CD4-positive, alpha-beta T cell treated with Interleukin-1 beta for 1 hour (primary cell): ENCODE results near the gene RTKN2.
"Not testable (repeated sequence)": the region's sequence is repeated elsewhere in the genome, so short reads cannot be mapped to it uniquely, and the experiment has no call there.

Experiments
- DNase-seq, 2 donors: peaks; one replicate each; pipeline ENCODE4 v3.0.0-alpha.2; 2020 to 2022

The RTKN2 gene

DNA sequence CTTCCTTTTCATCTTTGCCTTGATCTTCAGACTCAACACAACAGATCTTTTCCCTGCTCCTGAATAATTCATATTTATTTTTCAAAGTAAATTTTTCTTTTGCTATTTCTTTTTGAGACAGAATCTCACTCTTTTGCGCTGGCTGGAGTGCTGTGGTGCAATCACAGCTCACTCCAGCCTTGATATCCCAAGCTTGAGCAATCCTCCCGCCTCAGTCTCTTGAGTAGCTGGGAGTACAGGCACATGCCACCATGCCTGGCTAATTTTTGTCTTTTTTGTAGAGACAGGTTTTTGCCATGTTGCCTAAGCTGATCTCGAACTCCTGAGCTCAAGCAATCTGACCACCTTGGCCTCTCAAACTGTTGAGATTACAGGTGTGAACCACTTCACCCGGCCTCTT, 9.2 kb downstream of the RTKN2 start:
- DNase-seq, result no peak

DNA sequence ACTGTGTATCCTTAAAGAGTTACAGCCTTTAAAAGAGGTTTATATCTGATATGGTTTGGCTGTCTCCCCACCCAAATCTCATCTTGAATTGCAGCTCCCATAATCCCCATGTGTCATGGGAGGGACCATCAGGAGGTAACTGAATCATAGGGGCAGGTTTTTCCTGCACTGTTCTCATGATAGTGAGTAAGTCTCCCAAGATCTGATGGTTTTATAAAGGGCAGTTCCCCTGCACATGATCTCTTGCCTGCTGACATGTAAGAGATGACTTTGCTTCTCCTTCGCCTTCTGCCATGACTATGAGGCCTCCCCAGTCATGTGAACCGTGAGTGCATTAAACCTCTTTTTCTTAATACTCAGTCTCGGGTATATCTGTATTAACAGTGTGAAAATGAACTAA, 9.7 kb downstream of the RTKN2 start:
- no peak for DNase-seq

DNA sequence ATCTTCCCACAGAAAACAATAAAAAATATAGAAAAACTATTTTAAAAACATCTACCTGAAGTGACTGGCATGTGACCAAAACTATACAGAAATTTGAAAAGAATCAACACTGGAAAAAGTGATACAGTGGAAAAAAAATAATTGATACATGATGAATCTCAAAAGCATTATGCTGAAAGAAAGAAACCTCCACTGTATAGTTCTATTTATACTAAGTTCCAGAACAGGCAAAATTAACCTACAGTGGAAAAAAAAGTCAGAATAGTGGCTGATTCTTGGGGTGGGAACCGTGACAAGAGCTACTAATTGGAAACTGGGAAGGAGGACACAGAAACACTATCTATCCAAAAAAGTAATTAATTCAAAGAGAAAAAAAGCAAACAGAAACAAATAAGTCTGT, 14.9 kb downstream of the RTKN2 start:
- DNase-seq, result no peak

- DNase-seq, result no peak
Observed at GRCh38 chr10:62252051-62252450, 16.6 kb downstream of the RTKN2 start.

DNA sequence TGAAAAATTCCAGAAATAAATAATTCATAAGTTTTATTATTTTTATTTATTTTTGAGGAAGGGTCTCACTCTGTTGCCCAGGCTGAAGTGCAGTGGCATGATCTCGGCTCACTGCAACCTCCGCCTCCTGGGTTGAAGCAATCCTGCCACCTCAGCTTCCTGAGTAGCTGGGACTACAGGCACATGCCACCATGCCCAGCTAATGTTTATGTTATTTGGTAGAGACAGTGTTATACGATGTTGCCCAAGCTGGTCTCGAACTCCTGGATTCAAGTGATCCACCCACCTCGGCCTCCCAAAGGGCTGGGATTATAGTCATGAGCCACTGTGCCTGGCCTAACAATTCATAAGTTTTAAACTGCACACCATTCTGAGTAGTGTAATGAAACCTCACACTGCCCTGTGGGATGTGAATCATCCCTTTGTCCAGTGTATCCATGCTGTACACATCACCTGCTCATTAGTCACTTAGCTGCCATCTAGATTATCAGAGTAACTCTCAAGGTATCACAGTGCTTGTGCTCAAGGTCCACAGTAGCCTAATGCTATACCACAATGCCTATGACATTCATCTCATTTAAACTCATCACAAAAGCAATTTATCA, 17.9 kb downstream of the RTKN2 start:
- no peak for DNase-seq

DNA sequence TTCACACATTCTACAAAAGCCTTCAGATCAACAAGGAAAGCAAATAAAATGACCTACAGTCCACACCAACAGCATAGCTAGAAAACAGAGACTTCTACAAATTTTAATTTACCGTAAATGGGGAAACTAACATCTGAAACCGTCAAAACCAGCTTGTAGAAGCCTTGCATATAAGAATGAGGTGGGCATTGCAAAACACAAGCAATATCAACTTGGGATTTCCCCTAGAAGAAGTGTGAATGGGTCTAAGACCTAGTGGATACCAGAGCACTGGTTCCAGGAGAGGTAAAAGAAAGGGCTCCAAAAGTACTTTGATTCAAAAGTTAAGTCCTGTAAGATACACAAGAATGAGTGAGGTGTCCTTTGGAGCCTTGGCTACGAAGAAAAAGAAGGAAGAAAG, 18.7 kb downstream of the RTKN2 start:
- no peak for DNase-seq

DNA sequence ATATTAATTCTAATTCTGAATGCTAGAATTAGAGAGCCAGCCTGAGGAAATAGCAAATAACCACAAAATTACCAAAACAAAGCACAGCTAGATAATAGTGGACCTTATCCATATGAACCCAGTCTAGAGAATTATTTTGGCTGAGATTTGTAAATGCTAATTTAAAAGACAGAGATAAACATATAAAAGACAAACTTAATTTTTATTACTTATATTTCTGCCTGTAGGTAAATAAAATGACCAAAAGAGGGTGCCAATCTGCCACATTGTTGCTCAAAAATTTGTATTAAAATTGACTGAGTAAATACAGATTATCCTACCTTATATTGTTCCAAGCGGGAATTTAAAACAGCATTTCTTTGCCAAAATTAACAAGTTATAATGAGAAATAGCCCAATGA, 20.2 kb downstream of the RTKN2 start:
- DNase-seq, result no peak

DNA sequence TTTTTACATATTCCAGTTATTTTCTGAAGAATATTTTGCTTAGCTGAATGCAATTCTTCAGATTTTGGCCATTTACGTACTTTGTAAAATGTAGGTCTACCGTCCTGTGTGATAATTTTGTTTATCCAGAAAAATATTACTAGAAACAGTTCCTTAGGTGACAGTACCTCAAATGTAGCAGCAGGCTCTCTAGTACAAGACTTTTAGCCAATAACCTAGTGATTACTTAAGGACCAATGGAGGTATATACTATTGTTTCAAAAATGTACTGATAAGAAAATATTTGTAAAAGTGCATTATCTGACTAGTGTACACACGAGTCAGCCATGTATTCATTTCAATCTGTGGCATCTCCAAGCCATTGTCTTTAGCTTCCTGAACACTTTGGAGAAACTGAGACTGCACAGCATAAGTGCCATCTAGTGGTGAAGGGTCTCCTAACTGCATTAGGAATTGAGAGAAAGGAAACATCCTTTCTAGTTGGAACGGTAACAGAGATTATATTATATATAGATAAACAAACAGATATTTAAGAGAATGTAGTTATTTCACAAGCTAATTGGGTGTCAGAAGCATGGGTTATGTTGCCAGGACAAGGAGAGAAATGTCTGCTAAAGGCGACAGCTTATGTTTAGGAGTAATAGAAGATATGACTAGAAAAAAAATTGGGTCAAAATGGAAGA, 23.7 kb downstream of the RTKN2 start:
- peak; percentile 59 to 75 for DNase-seq

DNA sequence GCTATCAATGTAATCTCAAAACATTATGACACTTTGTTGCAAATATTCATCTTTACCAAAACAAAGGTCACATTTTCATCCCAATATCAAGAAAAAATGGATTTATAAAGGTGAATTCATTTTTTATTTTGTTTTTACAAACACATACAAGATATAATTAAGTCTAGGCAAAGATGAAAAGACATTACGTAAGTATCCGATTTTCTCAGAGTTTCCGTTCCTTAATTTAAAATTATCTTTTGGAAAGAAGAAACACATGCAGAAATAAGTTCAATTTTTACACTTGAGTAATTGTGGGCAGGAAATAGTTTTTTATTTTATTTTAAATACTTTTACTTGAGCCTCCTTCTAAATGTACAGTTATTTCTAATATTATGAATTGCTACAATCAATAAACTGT, 24.6 kb downstream of the RTKN2 start:
- no peak for DNase-seq

DNA sequence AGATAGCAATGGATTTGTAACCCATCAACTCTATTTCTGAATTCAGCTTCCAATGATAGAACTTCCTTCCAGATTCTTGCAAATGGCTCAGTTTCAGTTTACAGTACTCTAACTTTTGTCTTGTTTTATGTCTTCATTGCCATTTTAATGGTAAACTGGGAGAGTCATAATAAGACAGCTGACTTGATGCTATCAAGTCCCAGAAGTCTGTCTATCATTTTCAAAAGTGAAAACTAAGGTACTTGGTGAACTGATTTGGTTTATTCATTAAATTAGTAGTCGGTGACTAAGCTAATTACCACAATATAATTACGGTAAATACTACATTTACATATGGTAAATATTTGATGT, 25.0 kb downstream of the RTKN2 start:
- DNase-seq, result no peak

DNA sequence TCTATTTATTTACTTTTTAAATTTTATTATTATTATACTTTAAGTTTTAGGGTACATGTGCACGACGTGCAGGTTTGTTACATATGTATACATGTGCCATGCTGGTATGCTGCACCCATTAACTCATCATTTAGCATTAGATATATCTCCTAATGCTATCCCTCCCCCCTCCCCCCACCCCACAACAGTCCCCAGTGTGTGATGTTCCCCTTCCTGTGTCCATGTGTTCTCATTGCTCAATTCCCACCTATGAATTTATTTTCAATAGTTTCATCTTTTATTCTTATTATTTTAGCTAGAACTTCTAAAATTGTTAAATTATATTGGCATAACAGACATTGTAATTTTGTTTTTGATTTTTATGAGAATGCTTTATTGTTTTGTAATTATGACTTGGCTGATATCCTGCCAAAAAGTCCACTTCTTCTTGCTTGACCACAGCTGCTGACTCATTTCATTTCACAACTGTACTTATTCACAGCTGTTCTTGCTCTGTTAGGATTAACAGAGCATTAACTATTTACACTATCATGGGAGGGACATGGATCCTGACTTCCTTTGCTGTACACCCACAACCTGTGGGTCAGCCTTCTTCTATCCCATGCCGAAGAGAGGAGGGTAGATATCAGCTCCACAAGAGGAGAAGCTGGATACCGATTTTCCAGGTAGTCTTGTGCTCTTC, 25.5 kb downstream of the RTKN2 start:
- peak in 1 of 2 donors; percentile 17 for DNase-seq

GRCh38 chr10:62241521-62241920, 27.1 kb downstream of the RTKN2 start:
- DNase-seq, result not testable (repeated sequence)

DNA sequence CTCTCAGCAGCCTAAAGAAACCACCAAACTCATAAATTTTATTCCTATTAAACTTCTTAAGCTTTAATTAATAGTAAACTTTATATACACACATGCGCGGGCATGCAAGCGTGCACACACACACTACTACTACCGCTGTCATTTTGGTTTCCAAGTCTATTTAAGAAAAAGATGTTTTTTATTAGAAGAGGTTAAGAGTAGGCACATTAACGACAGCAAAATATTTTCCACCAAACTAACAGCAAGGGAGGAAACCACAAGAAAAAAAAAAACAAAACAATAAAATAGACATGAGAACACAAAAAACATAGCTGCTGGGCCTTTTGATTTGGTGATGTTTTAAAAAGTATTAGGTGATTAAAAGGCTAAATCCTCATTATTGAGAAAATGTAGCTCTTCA, 28.6 kb downstream of the RTKN2 start:
- no peak for DNase-seq

GRCh38 chr10:62238880-62239279, 29.8 kb downstream of the RTKN2 start:
- no peak for DNase-seq

DNA sequence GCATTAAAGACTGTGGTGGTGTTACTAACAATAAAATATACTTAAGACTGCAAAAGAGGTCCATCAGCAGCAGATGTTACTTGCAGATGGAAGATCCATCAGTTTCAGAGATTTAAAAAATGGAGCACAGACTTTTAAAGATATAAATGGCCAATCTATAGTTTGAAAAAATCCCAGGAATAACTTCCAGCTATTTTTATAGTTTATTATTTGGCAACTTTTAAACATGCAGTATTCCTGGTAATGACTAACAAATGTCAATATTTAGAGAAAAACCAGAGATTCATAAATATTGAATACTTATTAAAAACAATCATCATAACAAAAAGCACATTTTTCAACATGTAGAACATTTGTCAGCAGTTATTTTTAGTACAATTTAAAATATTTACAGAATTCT, 30.7 kb downstream of the RTKN2 start:
- no peak for DNase-seq

GRCh38 chr10:62237506-62237905, 31.1 kb downstream of the RTKN2 start:
- DNase-seq, result no peak

DNA sequence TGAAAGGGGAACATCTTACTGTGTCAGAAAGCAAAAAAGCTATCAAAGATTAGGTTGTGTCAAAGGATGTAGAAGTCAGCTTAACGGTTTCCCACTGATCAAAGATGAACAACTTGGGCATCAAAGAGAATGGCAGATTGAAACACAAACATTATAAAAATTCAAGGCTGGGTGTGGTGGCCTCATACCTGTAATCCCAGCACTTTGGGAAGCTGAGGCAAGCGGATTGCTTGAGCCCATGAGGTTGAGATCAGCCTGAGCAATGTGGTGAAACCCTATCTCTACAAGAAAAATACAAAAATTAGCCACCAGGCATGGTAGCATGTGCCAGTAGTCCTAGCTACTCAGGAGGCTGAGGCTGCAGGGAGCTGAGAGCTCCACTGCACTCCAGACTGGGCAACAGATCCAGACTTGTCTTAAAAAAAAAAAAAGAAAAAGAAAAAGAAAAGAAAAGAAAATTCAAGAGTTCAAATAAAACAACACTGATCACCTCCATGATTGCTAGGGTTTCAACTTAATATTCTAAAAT, 34.5 kb downstream of the RTKN2 start:
- no peak for DNase-seq

GRCh38 chr10:62233356-62234076, 35.1 kb downstream of the RTKN2 start:
- DNase-seq, result no peak

DNA sequence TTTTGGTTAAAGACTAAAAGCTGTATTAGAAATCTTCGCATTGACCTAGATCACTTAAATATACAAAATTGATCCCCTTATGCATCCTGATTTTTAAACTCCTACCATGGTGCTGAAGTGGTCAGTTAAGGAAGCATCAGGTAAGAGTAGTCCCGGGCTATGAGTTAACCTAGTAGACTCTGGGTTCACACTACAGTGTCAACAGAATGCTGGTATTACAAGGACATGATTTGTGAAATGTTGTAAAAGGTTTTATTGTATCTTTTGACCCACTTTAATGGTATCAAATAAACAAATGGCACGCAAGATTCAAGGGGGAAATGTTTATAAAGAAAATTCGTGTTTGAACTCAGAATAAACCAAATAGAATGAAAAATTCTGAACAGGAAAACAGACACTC, 36.8 kb downstream of the RTKN2 start:
- no peak for DNase-seq

DNA sequence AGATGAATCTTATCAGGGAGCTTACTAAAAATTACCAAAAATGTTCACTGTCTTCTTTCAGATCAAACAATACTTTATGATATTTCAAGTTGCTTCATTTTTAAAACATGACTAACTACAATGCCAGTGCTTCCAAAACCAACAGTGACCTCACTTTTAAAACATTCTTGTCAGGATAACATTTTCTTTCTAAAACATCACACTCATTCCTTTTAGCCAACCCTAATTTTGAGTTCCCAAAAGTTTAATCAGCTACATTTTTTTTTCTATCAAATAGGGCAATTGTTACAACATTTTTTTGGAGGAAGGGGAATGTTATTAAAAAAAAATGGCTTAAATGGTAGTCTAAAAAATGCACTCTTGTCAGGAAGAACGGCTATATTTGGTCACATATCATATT, 37.3 kb downstream of the RTKN2 start:
- no peak for DNase-seq

GRCh38 chr10:62230344-62231121, 38.1 kb downstream of the RTKN2 start:
- DNase-seq, result no peak

- DNase-seq, result no peak
Observed at GRCh38 chr10:62225362-62225761, 43.3 kb downstream of the RTKN2 start.

DNA sequence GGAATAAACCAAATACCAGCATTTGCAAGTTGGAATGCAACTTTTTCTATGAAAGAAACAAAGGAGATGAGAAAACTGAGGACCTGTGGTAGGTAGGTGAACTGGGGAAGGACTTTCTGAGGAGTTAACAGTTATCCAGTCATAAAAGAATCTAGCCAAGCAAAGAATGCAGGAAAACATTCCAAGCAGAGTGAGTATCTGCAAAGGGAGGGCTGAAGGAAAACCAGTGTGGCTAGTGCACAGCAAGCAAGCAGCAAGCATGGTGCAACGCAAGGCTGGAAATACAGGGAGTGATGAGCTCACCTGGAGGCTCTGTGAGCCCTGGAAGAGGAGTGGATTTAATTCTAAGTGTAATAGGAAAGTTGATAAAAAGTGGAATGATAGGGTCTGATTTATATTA, 44.0 kb downstream of the RTKN2 start:
- no peak for DNase-seq
